PFSK-1 (cell line): Measurements from ENCODE around the gene KCNK3.

Experiments used
- SIN3A ChIP-seq: IDR thresholded peaks from 2 replicates; pipeline ENCODE4 v1.6.1; 2012; ENCODE audit warnings: mild to moderate bottlenecking, low read length, moderate library complexity, borderline replicate concordance; ENCODE audit not compliant: insufficient read depth
- TAF1 ChIP-seq: IDR thresholded peaks from 2 replicates; pipeline ENCODE4 v1.6.1; 2012; ENCODE audit warnings: low read length, control low read depth, borderline replicate concordance; ENCODE audit not compliant: insufficient read depth

GRCh38 chr2:26727641-26728561 lies 35.4 kb downstream of the KCNK3 start:
- TF ChIP-seq SIN3A, result no peak
- TF ChIP-seq TAF1, result no peak
